NCI-H2196 (cell line): ENCODE measurements around the gene ARPC2.

Source experiments
- DNase-seq: peaks from one replicate; lab custom pipeline; 2025; ENCODE audit not compliant: unreplicated experiment; lab: John Stamatoyannopoulos, UW

Gene ARPC2

DNA sequence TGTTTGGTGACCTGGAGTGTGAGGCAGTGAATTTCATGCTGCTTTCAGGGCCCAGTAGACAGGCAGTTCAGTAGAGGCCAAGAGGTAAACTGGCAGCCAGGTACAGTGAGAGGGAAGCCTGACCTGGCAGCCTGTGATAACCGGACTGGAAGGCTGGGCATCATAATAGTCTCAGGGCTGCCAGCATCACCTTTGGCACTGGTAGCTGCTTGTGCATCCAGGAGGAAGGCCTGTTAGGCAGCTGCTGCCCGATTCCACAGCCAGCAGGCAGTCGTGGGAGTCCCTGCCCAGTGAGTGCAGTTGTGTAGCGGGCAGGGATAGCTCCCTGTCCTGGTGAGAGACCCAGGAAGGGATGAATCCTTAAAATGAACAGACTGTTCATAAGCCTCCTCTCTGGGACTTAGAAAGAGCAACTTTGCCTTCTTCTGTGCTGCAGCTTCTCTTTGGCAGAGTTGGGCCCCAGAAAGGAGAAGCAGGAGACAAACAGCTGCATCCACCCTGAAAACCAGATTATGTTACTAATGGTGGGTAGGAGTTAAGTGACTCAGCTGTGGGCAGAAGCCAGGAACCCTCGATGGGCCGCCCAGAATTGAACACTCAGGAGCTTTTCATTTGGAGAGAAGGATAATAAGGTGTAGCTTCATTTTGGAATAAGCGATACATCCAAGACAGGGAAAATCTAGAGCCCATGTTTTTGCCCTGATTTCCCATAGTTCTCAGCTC is 35.7 kb downstream of the ARPC2 start:
- no peak for DNase-seq

DNA sequence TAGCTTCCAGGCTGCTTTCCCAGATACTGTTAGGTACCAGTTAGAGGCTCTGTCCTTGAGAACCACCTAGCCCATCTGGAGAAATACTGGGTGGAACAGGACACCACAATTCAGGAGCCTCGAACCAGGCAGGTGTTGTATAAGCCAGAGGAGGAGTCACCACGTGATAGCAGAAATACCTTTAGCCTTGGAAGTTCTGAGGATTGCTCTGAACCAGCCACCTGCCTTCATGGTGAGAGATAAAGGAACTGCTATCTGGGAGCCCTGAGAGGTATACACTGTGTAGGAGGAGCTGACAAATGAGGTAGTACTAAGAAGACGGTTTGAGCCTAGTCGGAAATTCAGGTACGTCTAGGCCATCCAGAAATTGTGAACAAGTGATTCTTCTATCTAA is 36.2 kb downstream of the ARPC2 start:
- DNase-seq = no peak

DNA sequence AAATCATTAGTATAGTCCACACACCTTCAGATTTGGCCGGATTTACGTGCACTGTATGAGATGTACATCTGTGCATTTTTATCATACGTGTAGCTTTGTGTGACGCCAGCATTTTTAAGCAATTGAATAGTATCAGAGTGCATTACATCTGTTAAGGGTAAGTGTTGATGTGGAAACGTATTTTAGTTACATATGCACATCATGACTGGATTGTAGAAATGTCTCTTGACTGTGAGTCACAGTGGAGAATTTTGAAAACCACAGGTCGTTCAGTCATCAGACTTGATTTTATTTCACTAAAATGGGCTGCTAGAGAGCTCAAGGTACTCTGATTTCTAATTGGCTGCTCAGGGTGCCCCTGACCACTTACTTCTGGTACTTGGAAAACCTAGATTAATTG is 38.5 kb downstream of the ARPC2 start:
- no peak for DNase-seq

DNA sequence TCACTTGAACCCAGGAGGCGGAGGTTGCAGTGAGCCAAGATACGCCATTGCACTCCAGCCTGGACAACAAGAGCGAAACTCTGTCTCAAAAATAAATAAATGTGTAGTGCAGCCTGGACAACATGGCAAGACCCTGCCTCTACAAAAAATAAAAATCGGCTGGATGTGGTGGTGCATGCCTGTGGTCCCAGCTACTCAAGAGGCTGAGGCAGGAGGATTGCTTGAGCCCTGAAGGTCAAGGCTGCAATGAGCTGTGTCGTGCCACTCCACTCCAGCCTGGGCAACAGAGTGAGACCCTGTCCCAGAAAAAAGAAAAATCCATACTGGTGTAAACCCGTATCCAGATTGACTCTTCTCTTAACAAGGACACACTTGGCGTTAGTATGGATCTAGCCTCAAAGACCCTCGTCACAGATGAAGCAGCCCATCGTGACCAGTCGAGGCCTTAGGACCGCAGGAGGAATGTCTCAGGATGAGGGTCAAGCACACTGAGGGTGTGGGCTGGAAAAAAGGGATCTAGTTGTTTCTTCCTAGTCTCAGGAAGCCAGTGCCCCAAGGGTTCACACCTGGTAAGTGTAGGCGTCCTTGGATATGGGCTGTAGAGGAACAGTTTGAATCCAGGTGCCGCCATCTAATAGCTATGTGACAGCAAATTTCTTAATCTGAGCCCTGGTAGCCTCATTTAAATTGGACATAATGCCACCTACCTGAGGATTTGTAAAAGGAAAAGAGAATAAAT is 39.8 kb downstream of the ARPC2 start:
- DNase-seq = no peak

DNA sequence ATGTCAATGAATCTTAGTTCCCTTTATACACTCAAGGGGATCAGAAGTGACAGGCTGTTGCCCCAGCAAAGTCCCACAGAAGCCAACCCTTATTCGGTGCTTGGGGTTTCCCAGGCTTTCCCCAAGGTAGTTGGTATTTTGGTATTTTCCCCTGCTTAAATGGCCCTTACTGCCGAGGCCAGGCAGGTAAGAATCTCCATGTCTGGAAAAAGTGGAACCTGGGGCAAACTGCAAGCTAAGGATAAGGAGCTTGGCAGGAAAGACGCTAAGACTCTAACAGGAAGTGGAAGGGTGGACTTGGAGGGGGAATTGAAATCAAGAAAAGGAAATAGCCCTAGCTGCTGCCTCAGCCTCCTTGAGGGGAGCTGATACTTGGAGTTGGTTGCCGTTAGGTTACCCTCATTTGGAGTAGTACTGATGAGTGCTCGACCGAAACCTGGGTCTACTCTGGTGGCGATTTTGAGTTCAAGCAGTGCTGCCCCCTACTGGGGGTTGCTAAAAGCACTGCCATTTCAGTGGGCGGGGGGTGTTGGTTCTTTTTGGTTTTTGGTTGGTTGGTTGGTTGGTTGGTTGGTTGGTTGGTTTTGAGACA is 40.5 kb downstream of the ARPC2 start:
- peak; percentile 20 for DNase-seq

DNA sequence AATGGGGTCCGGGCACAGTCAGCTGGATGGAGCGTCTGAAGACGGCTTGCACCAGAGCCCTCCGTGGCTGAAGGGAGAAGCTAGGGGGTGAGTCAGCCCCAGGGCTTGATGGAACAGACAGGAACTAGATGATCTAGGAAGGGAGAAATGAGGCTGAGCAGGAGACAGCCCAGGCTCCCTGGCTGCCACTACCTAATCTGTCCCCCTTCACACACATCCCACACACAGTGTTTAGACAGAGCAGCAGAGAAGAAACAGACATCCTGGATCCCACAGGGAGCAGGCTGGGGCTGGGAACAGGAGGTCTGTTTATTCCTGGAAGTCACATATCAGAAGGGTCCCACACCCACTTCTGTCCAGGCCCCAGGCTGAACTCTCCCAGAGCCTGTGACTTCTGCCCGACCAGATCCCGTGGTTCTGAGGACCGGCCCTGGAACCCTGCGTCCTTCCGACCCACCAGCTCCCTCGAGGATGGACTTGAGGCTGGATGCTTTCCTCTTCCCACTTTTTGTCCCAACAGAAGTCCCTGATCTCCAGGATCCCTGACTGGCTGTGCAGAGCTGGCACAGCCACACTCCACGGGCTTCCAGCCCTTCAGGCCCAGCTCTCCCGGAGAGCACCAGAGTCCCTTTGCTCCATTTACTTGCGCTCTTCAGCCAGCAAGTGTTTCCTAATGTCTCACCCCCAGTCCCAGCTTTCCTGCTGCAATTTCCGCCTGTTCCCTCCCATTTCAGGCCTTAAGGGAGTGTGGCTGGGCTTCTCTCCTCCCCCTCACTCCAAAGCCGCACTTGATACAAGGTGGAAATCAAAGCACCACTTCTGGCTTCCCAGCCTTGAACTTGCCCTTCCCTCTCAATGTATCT is 42.3 kb downstream of the ARPC2 start:
- DNase-seq = no peak

DNA sequence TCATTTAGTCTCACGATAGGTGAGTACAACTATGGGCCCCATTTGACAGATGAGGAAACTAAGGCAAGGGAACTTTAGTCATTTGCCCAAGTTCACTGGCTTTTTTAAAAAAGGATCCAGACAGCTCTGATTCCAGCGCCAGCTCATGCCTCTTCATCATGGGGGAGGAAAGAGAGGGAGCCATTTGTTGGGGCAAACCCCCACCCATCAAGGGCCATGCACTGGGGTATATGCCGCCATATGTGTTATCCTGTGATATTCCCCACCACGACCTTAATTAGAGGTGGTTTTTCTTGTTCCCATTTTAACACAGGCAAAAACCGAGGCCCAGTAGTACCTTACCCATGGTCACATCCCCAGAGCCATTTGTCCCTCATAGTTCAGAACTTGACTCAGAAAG is 43.2 kb downstream of the ARPC2 start:
- DNase-seq = no peak

DNA sequence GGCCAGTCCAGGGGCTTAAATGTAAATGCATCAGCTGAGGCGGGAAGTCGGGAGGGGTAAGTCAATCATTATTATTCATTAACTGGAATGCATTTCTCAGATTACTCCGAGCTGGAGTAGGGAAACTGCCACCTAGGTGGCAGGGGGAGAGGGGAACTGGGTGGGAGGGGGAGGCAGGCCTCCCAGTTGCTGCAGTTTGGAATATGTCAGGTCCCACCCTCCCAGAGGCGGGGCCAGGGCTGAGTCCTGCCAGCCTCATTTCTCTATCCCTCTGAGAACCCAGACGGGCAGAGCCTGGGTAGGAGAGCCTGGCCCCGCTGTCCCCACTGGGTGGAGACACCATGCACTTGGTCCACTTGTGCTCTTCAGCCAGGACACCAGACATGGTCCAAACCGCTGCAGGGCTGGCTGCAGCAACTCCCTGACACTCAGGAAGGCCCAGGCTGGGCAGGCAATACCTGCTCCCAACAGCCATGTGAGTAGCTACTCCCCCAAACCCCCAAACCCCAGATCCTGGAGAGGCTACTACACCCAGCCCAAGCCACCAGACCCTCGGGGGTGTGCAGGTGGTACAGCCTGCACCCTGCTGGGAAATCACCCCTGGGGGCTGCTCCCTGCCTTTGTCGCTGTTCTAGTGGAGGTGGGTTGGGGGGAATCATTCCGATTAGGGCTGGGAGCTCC is 43.9 kb downstream of the ARPC2 start, which contains the start of gene GPBAR1:
Gene GPBAR1 (plus strand): TSS at position 274 of the 681 bp plus-strand sequence. CDS start 1,710 bp downstream, outside the sequence.
- no peak for DNase-seq

DNA sequence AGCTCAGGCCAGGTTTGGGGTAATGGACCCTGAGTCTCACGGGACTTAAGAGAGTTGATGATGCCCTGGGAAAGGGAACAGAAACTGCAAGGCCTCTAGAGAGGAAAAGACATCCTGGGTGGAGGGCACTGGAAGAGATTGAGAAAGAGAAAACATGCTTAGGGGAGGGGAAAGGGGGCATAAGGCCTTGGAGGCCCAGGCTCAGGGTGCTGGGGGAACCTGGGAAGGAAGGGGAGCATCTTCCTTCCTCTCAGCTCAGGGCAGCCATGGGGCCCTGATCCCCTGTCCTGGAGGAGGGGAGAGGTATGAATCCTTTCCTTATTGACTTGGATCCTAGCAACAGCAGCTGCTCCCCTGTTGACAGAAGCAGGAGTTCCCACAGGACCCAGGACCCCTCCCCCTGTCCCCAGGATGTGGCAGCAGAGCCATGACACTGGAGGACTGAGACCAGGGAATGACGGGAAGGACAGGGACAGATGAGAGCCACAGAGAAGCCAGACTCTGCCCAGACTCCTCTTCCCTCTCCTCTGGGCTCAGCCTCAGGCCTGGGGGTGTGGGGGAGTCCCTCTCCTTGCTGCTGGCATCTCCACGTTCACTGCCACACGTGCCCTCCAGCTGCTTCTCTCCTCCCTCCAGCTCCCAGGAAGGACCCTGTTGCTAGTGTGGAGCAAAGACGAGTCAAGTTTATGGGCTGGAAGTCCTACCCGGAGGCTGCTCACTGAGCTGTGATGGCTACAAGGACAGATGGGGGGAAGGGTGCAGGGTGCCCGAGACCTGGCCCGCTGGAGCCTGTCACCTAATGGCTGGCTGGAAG is 44.6 kb downstream of the ARPC2 start:
- DNase-seq = no peak

DNA sequence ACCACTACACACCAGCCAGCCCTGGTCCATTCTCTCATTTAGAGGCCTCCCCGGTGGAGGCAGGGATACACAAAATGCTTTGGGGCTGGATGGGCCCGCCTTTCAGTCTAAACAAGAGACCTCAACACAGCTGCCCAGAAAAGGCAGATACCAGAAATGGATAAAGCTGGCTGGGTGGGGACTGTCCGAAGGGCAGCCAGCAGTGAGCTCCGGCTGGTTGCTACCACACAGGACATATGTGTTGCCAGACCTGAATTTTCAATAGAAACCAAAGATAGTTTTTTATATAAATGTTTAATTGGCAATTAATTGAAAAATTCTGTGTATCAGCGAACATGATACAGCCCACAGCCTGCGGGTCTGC is 45.2 kb downstream of the ARPC2 start:
- no peak for DNase-seq

DNA sequence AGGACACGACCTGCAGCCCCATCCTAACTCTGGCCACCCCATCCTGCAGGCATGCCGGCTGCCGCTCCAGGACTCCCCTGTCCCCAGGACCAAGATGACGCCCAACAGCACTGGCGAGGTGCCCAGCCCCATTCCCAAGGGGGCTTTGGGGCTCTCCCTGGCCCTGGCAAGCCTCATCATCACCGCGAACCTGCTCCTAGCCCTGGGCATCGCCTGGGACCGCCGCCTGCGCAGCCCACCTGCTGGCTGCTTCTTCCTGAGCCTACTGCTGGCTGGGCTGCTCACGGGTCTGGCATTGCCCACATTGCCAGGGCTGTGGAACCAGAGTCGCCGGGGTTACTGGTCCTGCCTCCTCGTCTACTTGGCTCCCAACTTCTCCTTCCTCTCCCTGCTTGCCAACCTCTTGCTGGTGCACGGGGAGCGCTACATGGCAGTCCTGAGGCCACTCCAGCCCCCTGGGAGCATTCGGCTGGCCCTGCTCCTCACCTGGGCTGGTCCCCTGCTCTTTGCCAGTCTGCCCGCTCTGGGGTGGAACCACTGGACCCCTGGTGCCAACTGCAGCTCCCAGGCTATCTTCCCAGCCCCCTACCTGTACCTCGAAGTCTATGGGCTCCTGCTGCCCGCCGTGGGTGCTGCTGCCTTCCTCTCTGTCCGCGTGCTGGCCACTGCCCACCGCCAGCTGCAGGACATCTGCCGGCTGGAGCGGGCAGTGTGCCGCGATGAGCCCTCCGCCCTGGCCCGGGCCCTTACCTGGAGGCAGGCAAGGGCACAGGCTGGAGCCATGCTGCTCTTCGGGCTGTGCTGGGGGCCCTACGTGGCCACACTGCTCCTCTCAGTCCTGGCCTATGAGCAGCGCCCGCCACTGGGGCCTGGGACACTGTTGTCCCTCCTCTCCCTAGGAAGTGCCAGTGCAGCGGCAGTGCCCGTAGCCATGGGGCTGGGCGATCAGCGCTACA is 45.9 kb downstream of the ARPC2 start:
- no peak for DNase-seq

DNA sequence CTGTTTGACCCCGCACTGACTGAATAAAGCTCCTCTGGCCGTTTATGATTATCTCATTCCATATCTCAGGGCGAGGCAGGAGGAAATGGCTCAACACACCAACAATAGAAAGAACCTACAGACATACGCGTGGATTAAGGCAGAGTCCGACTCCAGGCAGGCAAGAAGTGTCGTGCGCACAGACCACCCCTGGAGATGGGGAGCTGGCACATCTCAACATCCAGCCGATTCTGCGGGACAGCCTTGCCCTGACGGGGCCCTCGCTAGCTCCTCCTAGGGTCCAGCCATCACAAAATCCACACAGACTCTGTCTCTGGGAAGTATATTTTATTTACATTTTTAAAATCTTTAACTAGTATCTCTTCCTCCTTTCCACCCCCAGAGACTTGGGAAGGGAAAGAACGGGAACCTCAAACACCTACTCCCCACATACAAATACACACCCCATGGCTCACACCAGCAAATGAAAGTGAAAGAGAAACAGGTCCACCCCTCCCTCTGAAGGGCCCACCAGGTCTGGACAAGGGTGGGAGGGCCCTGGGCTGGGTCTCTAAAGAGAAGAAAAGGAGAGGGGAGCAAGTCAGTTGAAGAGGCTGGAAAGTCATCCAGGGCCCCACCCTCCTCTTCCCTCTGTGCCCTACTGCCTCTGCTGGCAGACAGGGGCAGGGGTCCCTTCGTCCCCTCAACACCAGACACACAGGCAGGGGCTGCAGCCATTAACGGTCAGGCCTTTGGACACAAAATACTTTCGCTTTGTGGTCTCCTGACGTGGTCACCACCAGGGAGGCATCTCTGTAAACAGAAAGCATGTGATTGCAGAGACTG is 47.0 kb downstream of the ARPC2 start:
- DNase-seq = no peak

DNA sequence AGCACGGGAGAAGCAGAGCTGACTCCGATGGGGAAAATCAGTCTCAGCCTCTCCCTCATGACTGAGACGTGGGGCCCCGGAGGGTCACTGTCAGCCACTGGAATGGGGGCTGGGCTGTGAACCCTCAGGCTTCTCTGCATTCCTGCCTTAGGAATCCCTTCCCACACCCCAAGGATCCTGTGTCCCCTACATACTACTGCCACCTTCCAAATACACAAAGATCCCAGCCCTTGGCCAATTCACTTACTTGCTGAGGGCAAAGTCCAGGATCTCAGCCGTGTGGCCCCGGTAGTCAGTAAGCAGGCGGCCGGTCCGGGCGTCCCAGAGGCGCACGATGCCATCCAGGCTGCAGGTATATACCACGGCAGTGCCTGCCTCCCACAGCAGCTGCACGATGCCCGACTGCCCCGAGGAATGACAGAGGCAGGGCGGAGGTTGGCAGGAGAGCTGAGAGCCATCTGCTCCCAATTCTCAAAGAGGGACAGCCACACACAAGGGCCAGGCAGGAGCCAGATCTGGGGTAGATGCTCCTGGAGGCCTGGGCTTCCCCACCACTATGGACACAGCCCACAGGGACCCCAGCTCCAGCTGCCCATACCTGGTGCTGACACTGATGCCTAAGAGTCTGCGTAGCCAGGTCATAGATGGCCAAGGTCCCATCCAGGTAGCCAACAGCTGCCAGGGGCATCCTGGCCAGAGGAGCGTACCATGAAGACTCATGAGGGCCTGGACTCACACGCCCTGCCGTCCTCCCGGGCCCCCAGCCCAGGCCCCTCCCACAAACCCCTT is 48.0 kb downstream of the ARPC2 start:
- no peak for DNase-seq

DNA sequence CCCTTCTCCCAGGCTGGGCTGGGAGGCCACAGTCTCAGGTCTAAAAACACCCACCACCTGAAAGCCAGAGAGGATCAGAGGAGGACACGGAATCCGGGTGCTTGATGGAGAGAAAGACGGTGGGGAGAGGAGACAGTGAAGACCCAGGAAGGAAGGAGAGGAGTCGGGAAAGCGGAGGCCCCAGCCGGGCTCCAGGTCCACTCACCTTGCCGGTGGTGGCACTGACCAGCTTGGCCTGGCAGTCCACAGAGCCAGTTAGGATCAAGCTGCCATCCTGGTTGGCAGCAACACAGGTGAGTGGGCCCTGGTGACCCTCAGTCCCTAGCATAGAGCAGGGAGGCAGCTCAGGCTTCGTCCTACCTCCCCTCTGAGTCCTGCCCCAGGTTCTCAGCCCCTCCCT is 48.6 kb downstream of the ARPC2 start:
- no peak for DNase-seq

DNA sequence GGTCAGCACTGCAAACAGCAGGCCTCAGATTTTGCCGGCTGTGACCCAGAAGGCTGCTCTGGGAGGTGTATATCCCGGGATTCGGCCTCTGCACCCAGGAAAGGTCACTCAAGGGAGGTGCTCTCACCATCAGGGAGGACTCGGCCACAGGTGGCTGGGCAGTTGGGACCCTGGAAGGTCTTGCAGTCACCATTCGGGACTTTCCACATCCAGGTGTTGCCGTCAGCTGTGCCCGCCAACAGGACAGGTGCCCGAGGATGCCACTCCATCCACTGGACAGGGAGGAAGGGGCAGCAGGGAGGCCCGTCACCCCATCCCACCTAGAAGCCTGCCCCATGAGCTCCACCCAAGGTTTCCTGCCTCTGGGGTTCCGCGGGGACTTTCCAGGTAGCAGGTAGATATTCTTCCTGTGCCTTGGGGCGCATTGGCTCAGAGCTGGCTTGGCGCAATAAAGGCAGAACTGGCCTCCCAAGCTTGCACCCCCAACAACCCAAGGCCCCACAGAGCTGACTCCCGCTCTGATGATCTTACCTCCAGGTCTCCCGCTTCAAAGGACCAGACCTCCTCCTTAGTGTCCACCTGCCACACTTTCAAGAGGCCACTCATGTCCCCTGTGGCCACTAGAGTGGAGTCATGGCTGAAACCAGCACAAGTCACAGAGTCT is 49.5 kb downstream of the ARPC2 start:
- no peak for DNase-seq

DNA sequence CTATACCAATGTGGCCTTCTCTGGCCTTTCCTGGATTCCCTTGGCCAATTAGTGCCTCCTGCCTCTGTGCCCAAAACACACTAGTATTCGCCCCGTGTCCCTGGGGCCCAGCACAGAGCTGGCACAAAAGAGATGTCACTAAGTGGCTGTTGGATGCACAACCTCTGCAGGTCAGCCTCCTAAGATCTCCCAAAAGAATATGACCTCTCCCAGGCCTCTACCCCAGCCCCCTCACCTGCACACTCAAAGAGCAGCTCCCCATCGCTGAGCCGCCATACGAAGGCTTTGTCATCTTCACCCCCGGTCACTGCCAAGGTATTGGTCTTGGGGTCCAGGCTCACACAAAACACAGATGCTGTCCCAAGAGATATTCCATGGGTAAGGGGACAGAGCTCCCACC is 50.3 kb downstream of the ARPC2 start:
- DNase-seq = no peak
